Mucosa of descending colon (tissue), 3 donors: ENCODE data around the gene GPAM. TPM values are rescaled to one million over a fixed set of nuclear protein-coding genes. Genes with fewer than 3 reads are reported as not detected.

Experiments
- ATAC-seq: fragments of 200-7000 bp; cut with Tn5 transposase; one replicate; pipeline ENCODE4 v1.9.1; 2020; ENCODE audit warnings: mild to moderate bottlenecking, moderate library complexity
- DNase-seq, 3 donors: peaks; one replicate each; pipeline ENCODE4 v3.0.0-alpha.2; 2020
- H3K36me3 ChIP-seq: fragments of 200-600 bp; one replicate; pipeline ENCODE4 v1.8.0; 2021; ENCODE audit warnings: low read depth, mild to moderate bottlenecking
- H3K4me1 ChIP-seq: fragments of 200-600 bp; one replicate; pipeline ENCODE4 v1.8.0; 2021; ENCODE audit warnings: low read depth, mild to moderate bottlenecking
- H3K4me3 ChIP-seq: fragments of 200-600 bp; one replicate; pipeline ENCODE4 v1.8.0; 2021; ENCODE audit warnings: mild to moderate bottlenecking
- H3K9me3 ChIP-seq: fragments of 200-600 bp; one replicate; pipeline ENCODE4 v1.8.0; 2021; ENCODE audit warnings: mild to moderate bottlenecking
- intact Hi-C, 2 donors: fragments of 100-400 bp; cut with DNase I in 1 of 2; cut with micrococcal nuclease in 1 of 2; formaldehyde crosslinking; loops; one replicate each; pipeline versions ENCODE4 v1.11.0 to v1.11.1; 2022; cut with DNase I, micrococcal nuclease
- total RNA-seq, 3 donors: library from RNA; stranded (reverse); fragmentation: NEBNext Ultra II Directional in 2 of 3; extraction: Animal tissue kit (Norgen Biotek cat#: 25700) in 2 of 3; gene quantifications; one replicate each; pipeline versions ENCODE4 v1.2.1 to v1.2.4, GENCODE V29; 2021 to 2023
- TF ChIP-seq, protein P1 (sequence below): fragments of 200-600 bp; IDR thresholded peaks from one replicate; pipeline ENCODE4 v1.8.0; 2022; ENCODE audit warnings: antibody characterized with exemption, mild to moderate bottlenecking
- donor health status: DM: no; HTN: no; CAD: no; lungs with moderate emphysema.
- donor health status: DM: no; HTN: no; CAD: no.
- donor health status: DM: no; HTN: yes; CAD: no.

GPAM gene
- total RNA-seq, 3 donors from 2014 or later: 5.8 to 15.5 (median 9.8) TPM

DNA sequence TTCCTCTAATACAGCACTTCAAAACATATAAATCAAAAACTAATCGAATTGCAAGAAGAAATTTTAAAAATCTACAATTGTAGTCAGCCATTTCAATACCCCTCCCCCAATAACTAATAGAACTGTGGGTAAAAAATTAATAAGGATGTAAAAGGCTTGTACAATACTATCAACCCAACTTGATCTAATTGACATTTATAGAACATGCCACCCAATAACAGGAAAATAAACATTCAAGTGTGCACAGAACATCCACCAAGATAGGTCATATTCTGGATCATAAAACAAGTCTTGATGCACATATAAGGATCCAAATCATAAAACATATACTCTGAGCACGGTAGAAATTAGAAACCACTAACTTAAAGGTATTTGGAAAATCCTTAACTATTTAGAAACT, 4.0 kb upstream of the GPAM start:
- Histone ChIP-seq H3K4me1 (peaks cover 11% of the 10 kb centered on the region), H3K36me3 (no peaks in the 10 kb centered on the region), H3K4me3 (no peak overlapping the region), H3K9me3 (no peaks in the 10 kb centered on the region)
- TF ChIP-seq, protein P1, sequence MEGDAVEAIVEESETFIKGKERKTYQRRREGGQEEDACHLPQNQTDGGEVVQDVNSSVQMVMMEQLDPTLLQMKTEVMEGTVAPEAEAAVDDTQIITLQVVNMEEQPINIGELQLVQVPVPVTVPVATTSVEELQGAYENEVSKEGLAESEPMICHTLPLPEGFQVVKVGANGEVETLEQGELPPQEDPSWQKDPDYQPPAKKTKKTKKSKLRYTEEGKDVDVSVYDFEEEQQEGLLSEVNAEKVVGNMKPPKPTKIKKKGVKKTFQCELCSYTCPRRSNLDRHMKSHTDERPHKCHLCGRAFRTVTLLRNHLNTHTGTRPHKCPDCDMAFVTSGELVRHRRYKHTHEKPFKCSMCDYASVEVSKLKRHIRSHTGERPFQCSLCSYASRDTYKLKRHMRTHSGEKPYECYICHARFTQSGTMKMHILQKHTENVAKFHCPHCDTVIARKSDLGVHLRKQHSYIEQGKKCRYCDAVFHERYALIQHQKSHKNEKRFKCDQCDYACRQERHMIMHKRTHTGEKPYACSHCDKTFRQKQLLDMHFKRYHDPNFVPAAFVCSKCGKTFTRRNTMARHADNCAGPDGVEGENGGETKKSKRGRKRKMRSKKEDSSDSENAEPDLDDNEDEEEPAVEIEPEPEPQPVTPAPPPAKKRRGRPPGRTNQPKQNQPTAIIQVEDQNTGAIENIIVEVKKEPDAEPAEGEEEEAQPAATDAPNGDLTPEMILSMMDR: no peak
- ATAC-seq (no peak), DNase-seq (no peak)
- intact Hi-C loops: no loop called here

DNA sequence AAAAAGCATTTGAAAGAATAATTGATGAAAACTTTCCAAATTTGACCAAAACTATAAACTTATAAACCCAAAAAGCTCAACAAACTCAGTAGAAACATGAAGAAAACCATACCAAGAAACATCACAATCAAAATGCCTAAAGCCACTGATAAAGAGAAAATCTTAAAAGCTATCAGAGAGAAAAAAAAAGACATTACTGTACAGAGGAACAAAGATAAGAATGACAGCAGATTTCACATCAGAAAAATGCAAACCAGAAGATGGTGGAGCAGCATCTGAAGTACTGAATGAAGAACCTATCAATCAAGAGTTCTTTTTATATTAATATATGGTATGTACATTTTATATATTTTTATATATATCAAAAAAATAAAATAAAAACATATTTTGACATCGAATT, 2.4 kb upstream of the GPAM start:
- DNase-seq (no peak), ATAC-seq (no peak)
- Histone ChIP-seq H3K4me1 (peaks cover 13% of the 10 kb centered on the region), H3K9me3 (no peaks in the 10 kb centered on the region), H3K4me3 (no peak overlapping the region), H3K36me3 (no peaks in the 10 kb centered on the region)
- TF ChIP-seq, protein P1: no peak
- intact Hi-C loops: no loop called here

DNA sequence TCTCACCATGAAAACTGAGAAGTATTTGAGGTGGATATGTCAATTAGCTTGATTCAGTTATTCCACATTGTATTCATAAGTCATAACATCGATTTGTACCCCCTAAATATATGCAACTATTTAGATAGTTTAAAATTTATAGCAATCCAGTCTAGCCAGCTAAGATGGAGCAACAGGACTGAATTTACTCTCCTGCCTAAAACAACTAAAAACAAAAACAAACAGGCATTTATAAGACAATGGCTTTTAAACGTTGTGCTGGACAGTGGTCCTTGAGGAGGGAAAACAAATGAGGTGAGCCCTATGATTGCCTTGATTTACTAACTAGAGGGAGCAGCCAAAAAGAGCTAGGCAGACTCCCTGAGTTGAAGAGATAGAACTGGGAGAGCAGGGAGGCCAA, 814 bp upstream of the GPAM start:
- TF ChIP-seq, protein P1: no peak
- Histone ChIP-seq H3K9me3 (no peaks in the 10 kb centered on the region), H3K36me3 (no peaks in the 10 kb centered on the region), H3K4me1 (peaks cover 13% of the 10 kb centered on the region), H3K4me3 (no peak overlapping the region)
- no peak for DNase-seq
- intact Hi-C loops: no loop called here
- no peak for ATAC-seq

DNA sequence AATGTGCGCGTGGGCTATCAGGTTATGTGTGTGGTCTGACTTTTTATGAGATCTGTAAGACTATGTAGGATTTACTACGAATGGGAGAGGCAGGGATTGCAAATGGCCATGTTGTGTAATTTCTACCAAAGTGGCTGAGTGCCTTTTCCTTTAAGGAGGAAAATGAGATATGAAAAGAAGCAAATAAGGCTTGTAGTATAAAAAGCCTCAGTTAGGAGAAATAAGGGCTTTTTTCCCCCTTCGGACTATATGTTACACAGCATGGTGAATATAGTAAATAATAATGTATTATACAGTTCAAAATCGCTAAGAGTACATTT, 447 bp upstream of the GPAM start:
- DNase-seq: no peak
- peaks cover 13% of the 10 kb centered on the region for H3K4me1 ChIP-seq

DNA sequence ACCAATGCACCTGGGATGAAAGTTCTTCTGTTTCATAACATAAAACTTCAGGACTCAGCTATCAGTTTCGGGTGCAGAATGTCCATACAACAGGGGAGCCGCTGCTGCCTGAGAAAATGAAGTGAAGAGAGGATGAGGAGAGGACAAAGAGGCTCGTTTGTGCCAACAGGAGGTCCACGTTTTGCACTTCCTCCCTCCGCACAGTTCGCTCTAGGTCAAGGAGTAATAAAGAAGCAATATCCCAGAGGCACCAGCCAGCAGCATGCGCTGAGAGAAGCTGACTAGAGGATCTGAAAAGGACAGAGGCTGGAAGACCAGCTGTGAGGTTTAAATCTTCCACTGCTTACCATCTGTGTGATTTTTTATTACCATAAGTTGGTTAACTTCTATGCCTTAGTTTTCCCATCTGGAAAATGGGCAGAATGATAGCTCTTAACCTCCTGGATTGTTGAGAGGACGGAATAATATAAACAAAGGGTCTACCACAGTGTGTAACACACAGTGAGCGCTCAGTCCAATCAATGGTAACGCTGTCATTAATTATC, 709 bp downstream of the GPAM start:
- peaks cover 13% of the 10 kb centered on the region for H3K4me1 ChIP-seq
- intact Hi-C loops: no loop called here
- H3K4me3 ChIP-seq: peak overlapping the region; percentile 56
- no peaks in the 10 kb centered on the region for H3K9me3 ChIP-seq
- H3K36me3 ChIP-seq: no peaks in the 10 kb centered on the region
- TF ChIP-seq, protein P1: no peak
- DNase-seq (peak in 1 of 3 donors; percentile 8), ATAC-seq (peak; percentile 12)

More for the DNA sequence above, 447 bp upstream of the GPAM start:
- Histone ChIP-seq H3K4me3 (peak overlapping the region; percentile 56), H3K9me3 (no peaks in the 10 kb centered on the region), H3K36me3 (no peaks in the 10 kb centered on the region)
- intact Hi-C loops: no loop called here
- TF ChIP-seq, protein P1: no peak
- ATAC-seq: no peak

DNA sequence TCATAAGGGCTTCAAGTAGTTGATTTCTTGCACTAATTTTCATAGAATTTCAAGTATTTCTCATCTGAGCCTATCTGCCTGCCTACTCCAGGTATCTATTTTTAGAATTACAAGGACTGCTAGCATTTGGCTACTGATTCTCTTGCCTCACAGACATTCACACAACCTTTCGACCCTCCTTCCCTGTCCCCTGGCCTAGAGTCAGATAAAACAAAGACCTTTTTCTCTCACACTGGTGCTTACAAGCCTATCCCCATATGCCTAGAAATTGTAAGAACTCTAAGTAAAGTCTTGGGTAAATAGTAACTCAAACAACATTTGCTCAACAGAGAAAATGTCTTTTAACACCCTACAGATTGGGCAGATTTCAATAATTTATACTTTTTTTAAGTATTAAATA, 6.3 kb downstream of the GPAM start:
- DNase-seq: no peak
- H3K36me3 ChIP-seq: no peaks in the 10 kb centered on the region
- ATAC-seq: no peak
- TF ChIP-seq, protein P1: no peak
- H3K9me3 ChIP-seq: no peaks in the 10 kb centered on the region
- intact Hi-C loops: no loop called here
- H3K4me3 ChIP-seq: no peak overlapping the region
- H3K4me1 ChIP-seq: peaks cover 7% of the 10 kb centered on the region
